Gastrocnemius medialis (tissue), 4 donors: ENCODE data around the gene LMCD1.

Source experiments
- CTCF ChIP-seq, 5 experiments: fragments of 450-650 bp in 3 of 5; fragments of 200-600 bp in 2 of 5; sonication (generic) in 2 of 5; IDR thresholded peaks in 4 of 5; conservative IDR thresholded peaks in 1 of 5; 1 replicate in 4 of 5; 2 replicates in 1 of 5; pipeline ENCODE4 v1.5.1; 2016 to 2019; ENCODE audit warnings: antibody characterized with exemption in 5 of 5, mild to moderate bottlenecking in 3 of 5, moderate library complexity in 3 of 5
- POLR2A ChIP-seq, 2 donors: fragments of 450-650 bp; IDR thresholded peaks; one replicate each; pipeline ENCODE4 v1.6.1; 2017; ENCODE audit warnings: antibody characterized with exemption in 2 of 2, mild to moderate bottlenecking in 2 of 2, moderate library complexity in 2 of 2

DNA sequence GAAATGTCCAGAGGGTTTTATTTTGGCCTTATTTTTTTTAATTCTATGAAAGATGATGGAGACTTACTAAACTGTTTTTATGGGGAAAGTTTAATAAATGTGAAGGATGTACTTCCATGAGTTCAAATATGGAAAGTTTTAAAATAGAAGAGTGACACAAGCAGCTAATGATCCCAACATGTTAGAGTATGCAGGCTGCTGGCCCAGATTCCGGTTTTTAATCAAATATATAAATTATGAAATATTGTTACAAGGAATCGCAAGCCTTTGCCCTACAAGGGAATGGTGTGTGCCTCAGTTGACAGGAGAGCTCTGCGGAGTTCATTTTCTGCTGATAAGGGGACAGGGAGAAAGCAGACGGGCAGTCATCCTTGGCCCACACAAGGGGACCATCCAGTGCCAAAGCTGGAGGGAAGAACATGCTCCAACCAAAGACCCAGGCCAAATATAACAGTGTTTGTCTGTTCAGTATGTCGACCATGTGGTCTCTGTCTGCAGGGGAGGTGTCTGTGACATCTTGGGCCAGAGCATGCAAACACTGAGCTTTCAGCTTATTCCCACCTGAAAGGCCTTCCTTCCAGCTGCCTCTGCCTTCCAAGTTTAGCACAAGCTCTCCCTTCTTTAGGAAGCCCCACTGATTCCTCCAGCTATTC is 73.2 kb downstream of the LMCD1 start:
- no peak for TF ChIP-seq POLR2A (IDR thresholded peaks at IDR 0.05)
- TF ChIP-seq CTCF (IDR thresholded peaks at IDR 0.05 in 4 of 5, conservative IDR thresholded peaks at IDR 0.05 in 1 of 5): no peak
